Neural progenitor cell (in vitro differentiated cells): ENCODE results near the gene LYRM7. TPM values are rescaled to one million over a fixed set of nuclear protein-coding genes. Genes with fewer than 3 reads are reported as not detected.

Experiments used
- DNase-seq: peaks from one replicate; pipeline ENCODE4 v3.0.0-alpha.2; 2016; ENCODE audit warnings: low spot score
- H2AFZ ChIP-seq: fragments of 200-600 bp; sonication (generic); replicated peaks from 2 replicates; pipeline ENCODE4 v1.6.1; 2016; ENCODE audit warnings: antibody characterized with exemption
- H3F3A ChIP-seq: fragments of 200-600 bp; sonication (generic); 2 replicates; pipeline ENCODE4 v1.6.1; 2016; ENCODE audit warnings: antibody characterized with exemption, low read depth
- H3K27ac ChIP-seq: fragments of 200-600 bp; sonication (generic); 2 replicates; pipeline ENCODE4 v1.5.1; 2016; ENCODE audit warnings: mild to moderate bottlenecking
- H3K27me3 ChIP-seq: fragments of 200-600 bp; sonication (generic); 2 replicates; pipeline ENCODE4 v1.6.1; 2016; ENCODE audit warnings: mild to moderate bottlenecking, moderate library complexity
- H3K36me3 ChIP-seq: fragments of 200-600 bp; sonication (generic); 2 replicates; pipeline ENCODE4 v1.5.1; 2016
- H3K4me1 ChIP-seq: fragments of 200-600 bp; sonication (generic); 2 replicates; pipeline ENCODE4 v1.6.1; 2016; ENCODE audit warnings: mixed run types
- H3K4me2 ChIP-seq: fragments of 200-600 bp; sonication (generic); 2 replicates; pipeline ENCODE4 v1.6.1; 2016
- H3K4me3 ChIP-seq: fragments of 200-600 bp; sonication (generic); 2 replicates; pipeline ENCODE4 v1.5.1; 2016
- H3K79me2 ChIP-seq: fragments of 200-600 bp; sonication (generic); 2 replicates; pipeline ENCODE4 v1.6.1; 2016; ENCODE audit warnings: low read depth
- H3K9ac ChIP-seq: fragments of 200-600 bp; sonication (generic); 2 replicates; pipeline ENCODE4 v1.6.1; 2016
- H3K9me3 ChIP-seq: fragments of 200-600 bp; sonication (generic); 2 replicates; pipeline ENCODE4 v1.5.1; 2016; ENCODE audit warnings: low read depth
- H4K20me1 ChIP-seq: fragments of 200-600 bp; sonication (generic); 2 replicates; pipeline ENCODE4 v1.6.1; 2016; ENCODE audit warnings: low read depth
- H3K27ac Mint-ChIP-seq: 3 replicates; pipeline ENCODE4 v1.8.0; 2021; ENCODE audit warnings: mixed read lengths
- H3K27me3 Mint-ChIP-seq: 2 replicates; pipeline ENCODE4 v1.8.0; 2022; ENCODE audit warnings: low read depth, mild to moderate bottlenecking, inconsistent platforms, moderate library complexity, mixed read lengths; ENCODE audit not compliant: insufficient read depth
- H3K36me3 Mint-ChIP-seq: 3 replicates; pipeline ENCODE4 v1.8.0; 2021; ENCODE audit warnings: mixed read lengths
- H3K4me1 Mint-ChIP-seq: 3 replicates; pipeline ENCODE4 v1.8.0; 2021; ENCODE audit warnings: mixed read lengths
- H3K4me3 Mint-ChIP-seq: 3 replicates; pipeline ENCODE4 v1.8.0; 2021; ENCODE audit warnings: mild to moderate bottlenecking, moderate library complexity, mixed read lengths
- H3K9me3 Mint-ChIP-seq: 3 replicates; pipeline ENCODE4 v1.8.0; 2020; ENCODE audit warnings: mixed read lengths
- CTCF ChIP-seq: fragments of 200-600 bp; sonication (generic); IDR thresholded peaks from 2 replicates; pipeline ENCODE4 v1.5.1; 2017; ENCODE audit warnings: antibody characterized with exemption, mild to moderate bottlenecking
- EZH2 ChIP-seq: fragments of 200-600 bp; sonication (generic); IDR thresholded peaks from 2 replicates; pipeline ENCODE4 v1.6.1; 2017; ENCODE audit warnings: antibody characterized with exemption, mild to moderate bottlenecking, moderate library complexity
- EZH2phosphoT487 ChIP-seq: fragments of 200-600 bp; sonication (generic); IDR thresholded peaks from 2 replicates; pipeline ENCODE4 v1.6.1; 2017; ENCODE audit warnings: antibody characterized with exemption
- total RNA-seq: library from RNA; depleted of rRNA; stranded (reverse); fragments of >200 nt; gene quantifications from 2 replicates; pipeline ENCODE4 v1.2.3, GENCODE V29; 2015; ENCODE audit warnings: low replicate concordance

LYRM7 gene
- total RNA-seq, 1 donor from 2014 or later, result 19.2 TPM

DNA sequence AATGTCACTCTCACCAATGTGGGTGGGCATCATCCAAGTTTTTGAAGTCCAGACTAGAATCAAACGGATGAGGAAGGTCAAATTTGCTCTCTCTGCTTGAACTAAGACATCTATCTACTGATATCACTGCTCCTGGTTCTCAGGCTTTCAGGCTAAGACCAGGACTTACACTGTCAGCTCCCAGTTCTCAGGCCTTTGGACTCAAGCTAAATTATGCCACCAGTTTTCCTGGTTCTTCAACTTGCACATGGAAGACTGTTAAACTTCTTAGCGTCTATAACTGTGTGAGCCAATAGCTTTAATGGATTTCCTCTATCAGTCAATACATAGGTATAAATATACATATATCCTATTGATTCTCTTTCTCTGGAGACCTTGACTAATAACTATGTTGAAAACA, 35.3 kb downstream of the LYRM7 start:
- Histone ChIP-seq H3K27ac (no peak overlapping the region), H3K4me1 (peaks cover 29% of the 10 kb centered on the region), H3K27me3 (no peaks in the 10 kb centered on the region), H3K4me3 (no peak overlapping the region), H3K36me3 (no peaks in the 10 kb centered on the region), H2AFZ (no peak overlapping the region), H4K20me1 (no peaks in the 10 kb centered on the region), H3K9ac (no peak overlapping the region), H3K9me3 (no peaks in the 10 kb centered on the region), H3K79me2 (no peaks in the 10 kb centered on the region), H3F3A (peaks cover 14% of the 10 kb centered on the region), H3K4me2 (no peak overlapping the region)
- no peak for DNase-seq
- Mint-ChIP-seq H3K27me3 (peaks cover under 1% of the 10 kb centered on the region), H3K9me3 (no peaks in the 10 kb centered on the region), H3K36me3 (peaks cover 1% of the 10 kb centered on the region), H3K4me3 (no peak overlapping the region), H3K27ac (no peak overlapping the region), H3K4me1 (peaks cover 22% of the 10 kb centered on the region)
- TF ChIP-seq EZH2 (no peak), CTCF (no peak), EZH2phosphoT487 (no peak)

GRCh38 chr5:131206772-131207171, 36.0 kb downstream of the LYRM7 start:
- Mint-ChIP-seq H3K27ac (no peak overlapping the region), H3K27me3 (no peaks in the 10 kb centered on the region), H3K4me3 (no peak overlapping the region)

GRCh38 chr5:131209175-131209505, 38.4 kb downstream of the LYRM7 start:
- Histone ChIP-seq H3K36me3 (no peaks in the 10 kb centered on the region), H3K9ac (no peak overlapping the region), H3K79me2 (no peaks in the 10 kb centered on the region), H3K4me1 (peaks cover 32% of the 10 kb centered on the region), H3K4me2 (peak overlapping the region; percentile 54), H2AFZ (no peak overlapping the region), H3K4me3 (no peak overlapping the region), H3K27ac (peak overlapping the region; percentile 21), H3K9me3 (no peaks in the 10 kb centered on the region), H4K20me1 (no peaks in the 10 kb centered on the region), H3F3A (peaks cover 14% of the 10 kb centered on the region), H3K27me3 (no peaks in the 10 kb centered on the region)
- TF ChIP-seq EZH2phosphoT487, result no peak
- Mint-ChIP-seq H3K4me3 (no peak overlapping the region), H3K27ac (peak overlapping the region; percentile 76), H3K9me3 (no peaks in the 10 kb centered on the region), H3K36me3 (no peaks in the 10 kb centered on the region), H3K4me1 (peaks cover 27% of the 10 kb centered on the region), H3K27me3 (no peaks in the 10 kb centered on the region)
- no peak for DNase-seq

More at GRCh38 chr5:131206772-131207171, 36.0 kb downstream of the LYRM7 start:
- H3F3A ChIP-seq, result peaks cover 14% of the 10 kb centered on the region
- peaks cover 23% of the 10 kb centered on the region for H3K4me1 Mint-ChIP-seq
- H3K27me3 ChIP-seq, result no peaks in the 10 kb centered on the region
- H3K36me3 ChIP-seq, result no peaks in the 10 kb centered on the region
- no peak overlapping the region for H3K27ac ChIP-seq
- H3K36me3 Mint-ChIP-seq, result peaks cover 1% of the 10 kb centered on the region
- H3K9me3 Mint-ChIP-seq, result no peaks in the 10 kb centered on the region
- TF ChIP-seq CTCF (no peak), EZH2phosphoT487 (no peak), EZH2 (no peak)
- DNase-seq, result no peak
- no peaks in the 10 kb centered on the region for H3K9me3 ChIP-seq
- H3K4me1 ChIP-seq, result peaks cover 32% of the 10 kb centered on the region
- no peak overlapping the region for H3K4me2 ChIP-seq
- H3K79me2 ChIP-seq, result no peaks in the 10 kb centered on the region
- H3K4me3 ChIP-seq, result no peak overlapping the region
- H4K20me1 ChIP-seq, result no peaks in the 10 kb centered on the region
- H2AFZ ChIP-seq, result no peak overlapping the region
- H3K9ac ChIP-seq, result no peak overlapping the region

DNA sequence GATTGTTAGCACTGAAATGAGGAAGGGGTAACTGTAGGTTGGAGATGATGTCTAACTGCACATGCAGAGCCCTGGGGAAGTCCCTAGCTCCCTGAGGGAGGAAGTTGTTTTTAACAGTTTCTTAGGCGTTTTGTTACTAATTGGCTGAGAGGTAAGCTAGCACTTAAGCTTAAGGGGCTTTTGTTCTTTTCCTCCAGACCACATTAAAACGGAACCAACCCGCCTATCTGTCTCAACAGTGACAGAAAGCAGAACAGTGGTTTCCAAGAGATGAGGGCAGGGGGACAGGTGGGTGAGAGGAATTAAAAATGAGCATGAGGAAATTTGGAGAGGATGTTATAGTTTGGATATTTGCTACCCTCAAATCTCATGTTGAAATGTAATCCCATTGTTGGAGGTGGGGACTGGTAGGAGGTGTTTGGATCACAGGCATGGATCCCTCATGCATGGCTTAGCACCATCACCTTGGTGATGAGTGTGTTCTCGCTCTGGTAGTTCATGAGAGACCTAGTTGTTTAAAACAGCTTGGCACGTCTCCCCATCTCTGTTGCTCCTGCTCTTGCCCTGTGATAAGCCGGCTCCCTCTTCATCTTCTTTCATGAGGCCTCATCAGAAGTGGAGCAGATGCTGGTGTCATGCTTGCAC, 38.9 kb downstream of the LYRM7 start:
- no peaks in the 10 kb centered on the region for H3K9me3 ChIP-seq
- H3K27ac ChIP-seq, result peak overlapping the region; percentile 21
- no peaks in the 10 kb centered on the region for H3K9me3 Mint-ChIP-seq
- H3K4me1 Mint-ChIP-seq, result peaks cover 30% of the 10 kb centered on the region
- TF ChIP-seq EZH2 (no peak), EZH2phosphoT487 (peak; percentile 56), CTCF (no peak)
- no peak overlapping the region for H2AFZ ChIP-seq
- no peaks in the 10 kb centered on the region for H4K20me1 ChIP-seq
- peak overlapping the region; percentile 49 for H3K4me3 Mint-ChIP-seq
- H3K9ac ChIP-seq, result no peak overlapping the region
- H3K4me2 ChIP-seq, result peak overlapping the region; percentile 54
- H3K27me3 Mint-ChIP-seq, result no peaks in the 10 kb centered on the region
- peak overlapping the region; percentile 76 for H3K27ac Mint-ChIP-seq
- H3K36me3 ChIP-seq, result no peaks in the 10 kb centered on the region
- no peak overlapping the region for H3K4me3 ChIP-seq
- no peaks in the 10 kb centered on the region for H3K79me2 ChIP-seq
- H3K4me1 ChIP-seq, result peaks cover 32% of the 10 kb centered on the region
- no peaks in the 10 kb centered on the region for H3K36me3 Mint-ChIP-seq
- H3K27me3 ChIP-seq, result no peaks in the 10 kb centered on the region
- peaks cover 14% of the 10 kb centered on the region for H3F3A ChIP-seq
- DNase-seq, result peak; percentile 74
